WTC11 (cell line): Measurements from ENCODE around the gene GRIN2A.

ENCODE experiments used
- CBFB ChIP-seq: sonication (generic); formaldehyde crosslinking; IDR thresholded peaks from 2 replicates; pipeline ENCODE4 v1.8.1; 2022; ENCODE audit warnings: mild to moderate bottlenecking, low read depth, missing genetic modification reagents
- EMX1 ChIP-seq: fragments of 250-450 bp; sonication (Bioruptor Pico); IDR thresholded peaks from 2 replicates; pipeline ENCODE4 v1.8.0; 2021; ENCODE audit warnings: mild to moderate bottlenecking
- JUN ChIP-seq: sonication (generic); formaldehyde crosslinking; IDR thresholded peaks from 2 replicates; pipeline ENCODE4 v1.8.0; 2023; ENCODE audit warnings: mild to moderate bottlenecking, missing genetic modification reagents
- NFE2L1 ChIP-seq: sonication (generic); formaldehyde crosslinking; IDR thresholded peaks from 2 replicates; pipeline ENCODE4 v1.8.1; 2023; ENCODE audit warnings: missing genetic modification reagents
- TCF7 ChIP-seq: sonication (generic); formaldehyde crosslinking; IDR thresholded peaks from 2 replicates; pipeline ENCODE4 v1.8.0; 2022; ENCODE audit warnings: mild to moderate bottlenecking, low read depth, missing genetic modification reagents, moderate library complexity
- ZMAT4 ChIP-seq: fragments of 250-450 bp; sonication (Bioruptor Pico); IDR thresholded peaks from 2 replicates; pipeline ENCODE4 v1.9.0; 2021; ENCODE audit warnings: mild to moderate bottlenecking
- ZNF263 ChIP-seq: sonication (generic); formaldehyde crosslinking; IDR thresholded peaks from 2 replicates; pipeline ENCODE4 v1.8.1; 2022; ENCODE audit warnings: low read depth, mild to moderate bottlenecking, moderate library complexity, missing genetic modification reagents
- TF ChIP-seq, protein P1 (sequence below): sonication (generic); formaldehyde crosslinking; conservative IDR thresholded peaks from 2 replicates; pipeline ENCODE4 v1.8.1; 2022; ENCODE audit warnings: mild to moderate bottlenecking, missing genetic modification reagents
- TF ChIP-seq, protein P2 (sequence below): fragments of 200-600 bp; IDR thresholded peaks from 2 replicates; pipeline ENCODE4 v1.8.0; 2022; ENCODE audit warnings: antibody characterized with exemption
- TF ChIP-seq, protein P3 (sequence below): sonication (generic); formaldehyde crosslinking; IDR thresholded peaks from 2 replicates; pipeline ENCODE4 v1.8.1; 2023; ENCODE audit warnings: mild to moderate bottlenecking, missing genetic modification reagents, moderate library complexity
- TF ChIP-seq, protein P4 (sequence below): sonication (generic); formaldehyde crosslinking; IDR thresholded peaks from 2 replicates; pipeline ENCODE4 v1.8.0; 2023; ENCODE audit warnings: missing genetic modification reagents, mild to moderate bottlenecking, borderline replicate concordance

DNA sequence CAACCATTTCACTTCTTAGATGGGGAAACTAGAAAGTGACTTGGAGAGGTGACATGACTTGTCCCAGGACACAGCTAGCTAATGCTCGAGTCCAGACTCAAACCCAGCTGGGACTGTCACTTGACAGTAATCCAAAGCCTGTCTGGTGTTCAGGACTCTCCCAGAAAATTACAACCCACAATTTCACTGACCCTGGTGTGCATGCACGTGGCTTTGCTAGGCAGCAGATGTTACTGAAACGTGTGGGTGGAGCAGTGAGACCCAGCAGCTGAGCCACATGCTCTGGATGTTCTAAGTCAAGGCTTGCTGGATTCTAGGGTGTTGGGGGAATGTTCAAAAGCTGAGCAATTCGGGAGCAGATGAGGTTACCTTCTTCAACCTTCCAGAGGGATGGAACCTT, 364.6 kb downstream of the GRIN2A start:
- TF ChIP-seq, protein P1, sequence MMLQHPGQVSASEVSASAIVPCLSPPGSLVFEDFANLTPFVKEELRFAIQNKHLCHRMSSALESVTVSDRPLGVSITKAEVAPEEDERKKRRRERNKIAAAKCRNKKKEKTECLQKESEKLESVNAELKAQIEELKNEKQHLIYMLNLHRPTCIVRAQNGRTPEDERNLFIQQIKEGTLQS (CRISPR knock-in tag) = no peak
- TF ChIP-seq EMX1 (CRISPR knock-in tag) = no peak
- TF ChIP-seq NFE2L1 = no peak
- no peak for TF ChIP-seq ZMAT4 (CRISPR knock-in tag)
- TF ChIP-seq, protein P2, sequence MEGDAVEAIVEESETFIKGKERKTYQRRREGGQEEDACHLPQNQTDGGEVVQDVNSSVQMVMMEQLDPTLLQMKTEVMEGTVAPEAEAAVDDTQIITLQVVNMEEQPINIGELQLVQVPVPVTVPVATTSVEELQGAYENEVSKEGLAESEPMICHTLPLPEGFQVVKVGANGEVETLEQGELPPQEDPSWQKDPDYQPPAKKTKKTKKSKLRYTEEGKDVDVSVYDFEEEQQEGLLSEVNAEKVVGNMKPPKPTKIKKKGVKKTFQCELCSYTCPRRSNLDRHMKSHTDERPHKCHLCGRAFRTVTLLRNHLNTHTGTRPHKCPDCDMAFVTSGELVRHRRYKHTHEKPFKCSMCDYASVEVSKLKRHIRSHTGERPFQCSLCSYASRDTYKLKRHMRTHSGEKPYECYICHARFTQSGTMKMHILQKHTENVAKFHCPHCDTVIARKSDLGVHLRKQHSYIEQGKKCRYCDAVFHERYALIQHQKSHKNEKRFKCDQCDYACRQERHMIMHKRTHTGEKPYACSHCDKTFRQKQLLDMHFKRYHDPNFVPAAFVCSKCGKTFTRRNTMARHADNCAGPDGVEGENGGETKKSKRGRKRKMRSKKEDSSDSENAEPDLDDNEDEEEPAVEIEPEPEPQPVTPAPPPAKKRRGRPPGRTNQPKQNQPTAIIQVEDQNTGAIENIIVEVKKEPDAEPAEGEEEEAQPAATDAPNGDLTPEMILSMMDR = no peak
- TF ChIP-seq, protein P3, sequence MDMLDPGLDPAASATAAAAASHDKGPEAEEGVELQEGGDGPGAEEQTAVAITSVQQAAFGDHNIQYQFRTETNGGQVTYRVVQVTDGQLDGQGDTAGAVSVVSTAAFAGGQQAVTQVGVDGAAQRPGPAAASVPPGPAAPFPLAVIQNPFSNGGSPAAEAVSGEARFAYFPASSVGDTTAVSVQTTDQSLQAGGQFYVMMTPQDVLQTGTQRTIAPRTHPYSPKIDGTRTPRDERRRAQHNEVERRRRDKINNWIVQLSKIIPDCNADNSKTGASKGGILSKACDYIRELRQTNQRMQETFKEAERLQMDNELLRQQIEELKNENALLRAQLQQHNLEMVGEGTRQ (CRISPR knock-in tag) = no peak
- no peak for TF ChIP-seq TCF7 (CRISPR knock-in tag)
- TF ChIP-seq, protein P4, sequence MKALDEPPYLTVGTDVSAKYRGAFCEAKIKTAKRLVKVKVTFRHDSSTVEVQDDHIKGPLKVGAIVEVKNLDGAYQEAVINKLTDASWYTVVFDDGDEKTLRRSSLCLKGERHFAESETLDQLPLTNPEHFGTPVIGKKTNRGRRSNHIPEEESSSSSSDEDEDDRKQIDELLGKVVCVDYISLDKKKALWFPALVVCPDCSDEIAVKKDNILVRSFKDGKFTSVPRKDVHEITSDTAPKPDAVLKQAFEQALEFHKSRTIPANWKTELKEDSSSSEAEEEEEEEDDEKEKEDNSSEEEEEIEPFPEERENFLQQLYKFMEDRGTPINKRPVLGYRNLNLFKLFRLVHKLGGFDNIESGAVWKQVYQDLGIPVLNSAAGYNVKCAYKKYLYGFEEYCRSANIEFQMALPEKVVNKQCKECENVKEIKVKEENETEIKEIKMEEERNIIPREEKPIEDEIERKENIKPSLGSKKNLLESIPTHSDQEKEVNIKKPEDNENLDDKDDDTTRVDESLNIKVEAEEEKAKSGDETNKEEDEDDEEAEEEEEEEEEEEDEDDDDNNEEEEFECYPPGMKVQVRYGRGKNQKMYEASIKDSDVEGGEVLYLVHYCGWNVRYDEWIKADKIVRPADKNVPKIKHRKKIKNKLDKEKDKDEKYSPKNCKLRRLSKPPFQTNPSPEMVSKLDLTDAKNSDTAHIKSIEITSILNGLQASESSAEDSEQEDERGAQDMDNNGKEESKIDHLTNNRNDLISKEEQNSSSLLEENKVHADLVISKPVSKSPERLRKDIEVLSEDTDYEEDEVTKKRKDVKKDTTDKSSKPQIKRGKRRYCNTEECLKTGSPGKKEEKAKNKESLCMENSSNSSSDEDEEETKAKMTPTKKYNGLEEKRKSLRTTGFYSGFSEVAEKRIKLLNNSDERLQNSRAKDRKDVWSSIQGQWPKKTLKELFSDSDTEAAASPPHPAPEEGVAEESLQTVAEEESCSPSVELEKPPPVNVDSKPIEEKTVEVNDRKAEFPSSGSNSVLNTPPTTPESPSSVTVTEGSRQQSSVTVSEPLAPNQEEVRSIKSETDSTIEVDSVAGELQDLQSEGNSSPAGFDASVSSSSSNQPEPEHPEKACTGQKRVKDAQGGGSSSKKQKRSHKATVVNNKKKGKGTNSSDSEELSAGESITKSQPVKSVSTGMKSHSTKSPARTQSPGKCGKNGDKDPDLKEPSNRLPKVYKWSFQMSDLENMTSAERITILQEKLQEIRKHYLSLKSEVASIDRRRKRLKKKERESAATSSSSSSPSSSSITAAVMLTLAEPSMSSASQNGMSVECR (CRISPR knock-in tag) = no peak
- no peak for TF ChIP-seq ZNF263 (CRISPR knock-in tag)
- TF ChIP-seq JUN (CRISPR knock-in tag) = no peak
- no peak for TF ChIP-seq CBFB (CRISPR knock-in tag)
